Nasal cavity respiratory epithelium epithelial cell of viscerocranial mucosa (primary cell): ENCODE results near the gene CNKSR3. TPM values are rescaled to one million over a fixed set of nuclear protein-coding genes. Genes with fewer than 3 reads are reported as not detected.

Experiments
- total RNA-seq: library from RNA; depleted of rRNA; stranded (reverse); fragments of >200 nt; gene quantifications from 2 replicates; pipeline ENCODE4 v1.2.3, GENCODE V29; 2014

Gene CNKSR3
- total RNA-seq, result 2.1 and 6.5 TPM in 2 replicates

DNA sequence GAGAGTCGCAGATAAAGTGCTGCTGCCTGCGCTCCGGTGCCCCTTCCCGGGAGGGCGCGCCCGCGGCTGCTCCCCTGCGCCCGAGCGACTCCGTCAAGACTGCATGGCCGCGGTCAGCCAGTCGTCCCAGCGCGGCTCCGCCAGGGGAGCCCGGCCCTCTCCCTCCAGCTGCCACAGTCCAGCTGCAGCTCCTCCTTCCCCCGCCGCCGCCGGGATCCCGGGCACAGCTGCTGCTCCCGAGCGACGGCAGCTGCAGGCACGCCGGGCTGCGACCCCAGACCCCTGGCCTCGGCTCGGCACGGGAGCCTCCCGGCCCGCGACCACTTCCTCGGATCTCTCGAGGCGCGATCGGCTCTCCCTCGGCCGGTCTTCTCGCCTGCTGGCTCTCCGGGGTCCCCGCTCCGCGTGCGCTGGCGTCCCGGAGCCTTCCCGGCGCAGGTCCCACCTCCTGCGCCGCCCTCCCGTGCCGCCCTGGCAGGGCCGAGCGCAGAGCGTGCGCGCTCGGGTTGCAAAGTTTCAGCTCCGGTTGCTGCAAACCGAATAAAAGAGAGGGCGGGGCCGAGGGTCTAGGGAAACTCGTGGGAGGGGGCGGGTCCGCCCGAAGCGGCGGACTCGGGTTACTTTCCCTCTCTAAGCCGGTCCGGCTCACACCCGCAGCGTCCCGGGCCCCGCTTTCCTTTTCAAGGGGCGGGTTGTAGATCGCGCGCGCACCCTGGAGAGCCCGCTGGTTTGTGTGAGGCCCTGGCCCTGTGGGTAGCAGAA lies at the start of gene CNKSR3:
CNKSR3 (minus strand) TSS at position 542 of the 762 bp plus-strand sequence. CDS start 571 bp downstream, outside the sequence.

DNA sequence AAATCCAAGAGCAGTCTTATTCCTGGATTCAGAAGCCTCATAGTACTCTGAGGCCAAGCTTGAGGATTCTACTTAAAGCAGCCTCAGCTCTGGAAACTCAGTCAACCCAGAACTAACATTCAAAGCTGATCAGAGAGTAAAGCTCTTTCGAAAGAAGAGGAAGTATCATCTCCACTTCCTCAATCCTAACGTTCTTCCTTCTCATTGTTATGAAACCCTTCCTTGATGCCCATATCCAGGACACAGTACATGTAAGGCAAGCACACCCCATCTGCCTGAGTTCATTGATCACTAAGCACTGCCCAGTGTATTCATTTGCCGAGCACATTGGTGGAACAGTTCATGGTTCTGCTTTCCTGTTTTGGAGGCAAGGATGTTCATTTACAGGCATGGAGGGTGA lies 153.8 kb downstream of the CNKSR3 start, which contains the start of gene IPCEF1:
IPCEF1 (minus strand) TSS at position 114 of the 400 bp plus-strand sequence. CDS start 90,856 bp downstream, outside the sequence.

Other genes starting within 250 kb of the CNKSR3 start
- 0.34 and 1.00 TPM in 2 replicates for gene IPCEF1, start 153.9 kb downstream of the CNKSR3 start, total RNA-seq
- 32.1 and 44.3 TPM in 2 replicates for gene SCAF8, start 222.7 kb upstream of the CNKSR3 start, total RNA-seq